ENCODE measurements around the gene AP2B1. TPM values are rescaled to one million over a fixed set of nuclear protein-coding genes. Genes with fewer than 3 reads are reported as not detected.
A peak's percentile ranks its signal among the peaks of the same experiment; 100 is the strongest.

The AP2B1 gene
- total and polyA plus RNA-seq, 11 donors: 25.0 to 166 (median 122) TPM

- DNase-seq (peak; percentile 83 to 94 (median 85)), ATAC-seq (peak; percentile 75 to 98 (median 95))
- no peaks in the 10 kb centered on the region for H3K36me3 ChIP-seq
- H3K27ac ChIP-seq: peak overlapping the region in 4 of 12 donors; percentile 3 to 42 (median 12)
- no peaks in the 10 kb centered on the region for H3K9me3 ChIP-seq
- H3K27me3 ChIP-seq: no peaks in the 10 kb centered on the region
- peak overlapping the region; percentile 9 to 67 (median 57) for H3K4me3 ChIP-seq
- TF ChIP-seq POLR2A (IDR thresholded peaks at IDR 0.05) (peak in 1 of 2 donors; percentile 21), CTCF (IDR thresholded peaks at IDR 0.05) (peak; percentile 85 to 98 (median 96))
- intact Hi-C loops (cut with DNase I): loop anchor here in 5 of 10 donors (1.0 to 2.0 kb wide), 3 partner anchors 40 to 45 kb away; partner anchors contain the start of gene TAF15 (in 3 of the 5)
- peaks cover 0 to 15% (median 9%) of the 10 kb centered on the region in 12 donors for H3K4me1 ChIP-seq
- WGBS, 4 donors: 5 to 11% (median 6%) methylated on average over 34 to 75 of the region's 75 CpGs
These were observed 177.2 kb downstream of the AP2B1 start for GRCh38 chr17:35764123-35764991.

GRCh38 chr17:35765086-35765710, 178.1 kb downstream of the AP2B1 start:
- Histone ChIP-seq H3K4me1 (peaks cover 0 to 15% (median 9%) of the 10 kb centered on the region in 12 donors), H3K4me3 (no peak overlapping the region), H3K27me3 (no peaks in the 10 kb centered on the region), H3K27ac (no peak overlapping the region), H3K36me3 (no peaks in the 10 kb centered on the region), H3K9me3 (no peaks in the 10 kb centered on the region)
- TF ChIP-seq CTCF (IDR thresholded peaks at IDR 0.05): no peak
- WGBS, 4 donors: 77 to 82% (median 78%) methylated on average over 8 to 11 of the region's 11 CpGs
- DNase-seq (no peak), ATAC-seq (no peak)
- intact Hi-C loops (cut with DNase I): loop anchor here in 2 of 10 donors (2.0 kb wide), 1 partner anchor 40 kb away; no protein-coding TSS in a partner anchor

GRCh38 chr17:35765756-35766488, 178.8 kb downstream of the AP2B1 start:
- DNase-seq (no peak), ATAC-seq (no peak)
- intact Hi-C loops (cut with DNase I): loop anchor here in 4 of 10 donors (2.0 kb wide), 1 partner anchor 39 kb away; no protein-coding TSS in a partner anchor
- no peaks in the 10 kb centered on the region for H3K27me3 ChIP-seq
- H3K36me3 ChIP-seq: no peaks in the 10 kb centered on the region
- 80 to 85% (median 84%) methylated on average over 8 of the region's 8 CpGs for WGBS, 4 donors
- peaks cover 0 to 15% (median 9%) of the 10 kb centered on the region in 12 donors for H3K4me1 ChIP-seq
- no peaks in the 10 kb centered on the region for H3K9me3 ChIP-seq
- no peak overlapping the region for H3K27ac ChIP-seq
- no peak overlapping the region for H3K4me3 ChIP-seq
- TF ChIP-seq CTCF (IDR thresholded peaks at IDR 0.05) (no peak), POLR2A (IDR thresholded peaks at IDR 0.05) (no peak)

Data from heart left ventricle (tissue), 16 donors.